ENCODE data around the gene SLC4A11.

SLC4A11 gene

DNA sequence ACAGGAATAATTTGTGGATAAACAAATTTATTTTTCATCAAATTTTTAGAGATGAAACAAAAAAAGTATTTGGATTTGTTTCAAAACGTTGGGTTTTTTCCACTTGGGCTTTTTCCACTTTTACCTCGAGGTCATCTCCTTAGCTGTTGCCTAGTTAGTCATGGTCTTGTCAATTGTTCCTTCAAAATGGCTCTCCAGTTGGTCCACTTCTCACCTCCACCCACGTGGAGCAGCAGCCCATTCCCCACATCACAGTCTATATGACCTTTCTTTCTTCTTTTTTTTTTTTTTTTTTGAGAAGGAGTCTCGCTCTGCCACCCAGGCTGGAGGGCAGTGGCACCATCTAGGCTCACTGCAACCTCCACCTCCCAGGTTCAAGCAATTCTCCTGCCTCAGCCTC is 6.7 kb upstream of the SLC4A11 start:
- DNase-seq (ENCODE audit: low read depth), result no peak

DNA sequence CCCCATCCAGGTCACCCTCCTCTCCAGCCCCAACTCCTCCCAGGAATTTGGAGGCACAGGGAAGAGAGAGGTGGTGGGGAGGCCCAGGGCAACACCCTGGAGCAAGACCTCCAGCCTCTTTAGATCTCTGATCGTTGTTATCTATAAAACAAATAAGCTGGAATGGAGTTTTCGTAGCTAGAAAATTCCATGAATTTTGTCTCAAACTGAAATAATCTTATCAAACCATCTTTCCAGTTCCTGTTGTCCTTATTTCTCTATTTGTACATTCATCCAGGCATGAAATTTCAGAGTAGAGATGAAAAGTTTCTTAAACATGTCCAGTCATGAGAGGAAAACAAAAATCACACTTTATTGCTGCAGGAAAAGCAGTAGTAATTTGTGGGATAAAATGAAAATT is 6.2 kb upstream of the SLC4A11 start:
- no peak for DNase-seq (ENCODE audit: low read depth)

GRCh38 chr20:3244613-3245012 is 5.6 kb upstream of the SLC4A11 start:
- no peak for DNase-seq (ENCODE audit: low read depth)

DNA sequence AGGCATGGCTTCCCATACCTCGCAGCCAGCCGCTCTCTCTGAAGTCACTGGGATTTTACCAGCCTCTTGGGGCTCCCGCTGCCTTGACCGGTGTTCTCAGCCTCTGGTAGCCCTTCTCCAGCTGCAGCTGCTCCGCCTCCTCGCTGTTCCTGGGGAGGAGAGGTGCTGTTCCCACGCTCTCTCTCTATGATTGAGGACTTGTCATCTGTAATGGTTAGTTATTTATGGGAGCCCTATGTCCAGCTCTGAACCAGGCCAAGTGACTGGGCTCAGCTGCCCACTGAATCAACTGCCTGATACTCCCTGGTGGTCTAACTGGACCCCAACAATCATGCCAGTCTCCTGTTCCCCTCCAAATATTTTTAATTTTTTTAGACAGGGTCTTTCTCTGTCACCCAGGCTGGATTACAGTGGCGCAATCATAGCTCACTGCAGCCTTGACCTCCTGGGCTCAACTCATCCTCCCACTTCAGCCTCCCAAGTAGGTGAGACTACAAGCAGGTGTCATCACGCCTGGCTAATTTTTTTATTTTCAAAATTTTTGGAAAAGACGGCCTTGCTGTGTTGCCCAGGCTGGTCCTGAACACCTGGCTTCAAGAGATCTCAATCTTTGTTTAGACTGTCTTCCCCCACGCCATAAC is 4.8 kb upstream of the SLC4A11 start:
- no peak for DNase-seq (ENCODE audit: low read depth)

DNA sequence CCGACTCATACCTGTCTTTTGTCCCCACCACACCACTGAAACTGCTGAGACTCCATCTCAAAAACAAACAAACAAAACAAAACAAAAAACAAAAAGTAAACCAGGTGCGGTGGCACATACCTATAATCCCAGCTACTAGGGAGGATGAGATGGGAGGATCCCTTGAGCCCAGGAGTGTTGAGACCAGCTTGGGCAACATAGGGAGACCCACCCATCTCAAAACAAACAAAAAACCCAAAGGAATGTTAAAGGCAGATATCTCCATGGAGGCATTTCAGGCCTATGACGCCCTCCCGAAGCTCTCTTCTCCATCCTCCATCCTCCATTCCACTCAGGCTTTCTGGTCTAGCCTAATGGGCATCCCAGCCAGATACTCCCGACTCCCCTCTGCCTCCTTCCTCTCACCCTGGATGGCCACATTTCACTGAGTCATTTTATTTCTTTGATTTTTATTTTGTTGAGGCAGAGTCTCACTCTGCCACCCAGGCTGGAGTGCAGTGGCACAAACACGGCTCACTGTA is 3.2 kb upstream of the SLC4A11 start:
- DNase-seq (ENCODE audit: low read depth), result no peak

DNA sequence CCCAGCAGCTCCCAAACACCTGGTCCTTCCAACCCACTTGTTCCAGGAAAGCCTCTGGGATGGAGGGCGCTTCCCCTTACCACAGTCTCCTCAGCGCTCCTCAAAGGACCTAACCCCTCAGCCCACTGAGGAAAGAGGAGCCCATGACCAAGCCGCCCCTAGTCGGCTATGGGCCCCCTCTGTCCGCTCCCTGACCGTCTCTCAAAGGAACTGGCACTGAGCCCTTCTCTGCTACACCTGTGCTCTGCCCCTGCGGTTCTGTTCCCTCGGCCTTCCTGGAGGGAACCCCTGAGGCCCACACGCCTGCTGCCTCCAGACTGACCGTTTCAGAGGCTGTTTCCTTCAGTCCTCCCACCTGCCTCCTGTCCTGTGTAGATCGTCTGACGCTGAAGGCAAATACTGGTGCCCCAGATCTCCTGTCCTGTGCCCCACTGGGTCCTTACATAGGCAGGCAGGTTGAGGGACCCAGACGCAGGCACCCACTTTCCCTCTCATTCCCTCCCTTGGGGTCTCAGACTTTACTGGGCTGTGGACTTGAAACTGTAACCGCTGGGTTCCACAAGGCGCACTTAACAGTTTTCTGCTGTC is 1.9 kb upstream of the SLC4A11 start:
- DNase-seq (ENCODE audit: low read depth), result no peak

DNA sequence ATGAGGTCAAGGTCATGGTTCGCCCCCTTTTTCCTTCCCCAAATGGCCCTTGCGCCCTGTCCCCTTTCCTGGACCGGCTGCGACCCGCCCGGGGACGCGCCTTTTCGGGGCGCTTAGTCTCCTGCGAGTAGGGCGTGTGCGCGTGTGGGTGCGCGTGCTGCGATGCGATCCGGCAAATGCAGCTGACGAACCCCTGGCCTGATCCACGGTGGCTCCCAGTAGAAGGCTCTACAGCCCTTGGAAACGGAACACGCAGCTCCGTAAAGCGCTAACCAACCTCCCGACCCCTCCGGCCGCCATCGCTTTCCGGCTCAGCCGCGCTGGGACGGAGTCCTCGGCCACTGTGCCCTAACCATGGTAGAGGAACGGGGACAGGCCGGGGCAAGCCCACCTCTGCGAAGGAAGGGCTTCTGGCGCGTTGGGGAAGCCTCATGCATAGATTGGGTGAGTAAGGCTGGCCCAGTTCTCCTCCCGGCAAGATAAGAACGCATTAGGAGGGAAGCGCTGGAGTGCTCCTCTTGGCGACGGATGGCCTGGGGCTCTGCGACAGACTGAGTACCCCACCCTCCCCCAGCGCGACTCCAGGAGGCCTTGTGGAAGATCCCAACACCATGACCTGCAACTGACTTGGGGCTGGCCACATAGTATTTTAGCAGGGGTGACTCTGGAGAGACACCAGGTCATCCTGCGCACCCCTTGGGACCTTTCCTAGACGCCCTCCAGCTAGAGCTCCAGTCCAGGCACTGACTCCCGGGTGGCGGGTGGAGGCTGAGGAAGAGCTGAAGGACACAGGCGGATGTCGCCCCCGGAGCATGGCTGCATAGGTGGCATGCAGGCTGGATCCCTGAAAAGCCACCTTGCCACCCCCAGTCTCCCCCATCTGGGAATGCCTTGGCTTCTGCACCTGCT is 1.1 kb upstream of the SLC4A11 start:
- DNase-seq (ENCODE audit: low read depth), result no peak

GRCh38 chr20:3238616-3239025 is 369 bp downstream of the SLC4A11 start:
- DNase-seq (ENCODE audit: low read depth), result peak; percentile 19

GRCh38 chr20:3237958-3238615 is 903 bp downstream of the SLC4A11 start:
- DNase-seq (ENCODE audit: low read depth), result no peak

GRCh38 chr20:3237011-3237957 is 1.7 kb downstream of the SLC4A11 start:
- DNase-seq (ENCODE audit: low read depth), result no peak

DNA sequence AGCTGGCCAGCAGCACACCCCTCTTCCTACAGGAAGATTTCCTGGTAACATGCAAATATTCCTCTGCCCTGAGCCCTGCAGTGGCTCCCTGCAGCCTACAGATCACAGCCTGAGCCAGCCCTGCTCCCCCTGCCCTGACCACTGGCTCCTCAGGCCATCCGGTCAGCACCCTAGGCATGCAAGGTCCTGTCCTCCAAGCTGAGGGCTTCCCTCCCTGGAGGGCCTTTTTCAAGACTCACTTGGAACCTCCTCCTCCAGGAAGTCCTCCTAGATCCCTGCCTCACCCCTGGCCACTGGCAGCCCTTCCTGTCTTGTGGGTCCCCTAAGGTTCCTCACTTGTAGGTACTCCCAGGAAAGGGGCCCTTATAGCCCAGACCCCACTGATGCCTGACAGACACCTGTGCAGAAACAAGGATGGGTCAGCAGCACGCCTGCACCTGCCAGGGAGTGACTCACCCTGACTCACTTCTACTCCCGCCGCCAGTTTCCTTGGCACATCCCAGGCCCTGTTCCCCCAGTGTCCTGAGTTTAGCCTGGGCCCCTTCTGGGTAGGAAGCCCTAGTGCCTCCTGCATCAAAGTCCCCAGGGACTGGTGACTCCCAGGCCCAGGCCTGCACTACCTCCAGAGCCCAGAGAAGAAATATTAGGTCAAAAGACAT is 3.2 kb downstream of the SLC4A11 start:
- no peak for DNase-seq (ENCODE audit: low read depth)

DNA sequence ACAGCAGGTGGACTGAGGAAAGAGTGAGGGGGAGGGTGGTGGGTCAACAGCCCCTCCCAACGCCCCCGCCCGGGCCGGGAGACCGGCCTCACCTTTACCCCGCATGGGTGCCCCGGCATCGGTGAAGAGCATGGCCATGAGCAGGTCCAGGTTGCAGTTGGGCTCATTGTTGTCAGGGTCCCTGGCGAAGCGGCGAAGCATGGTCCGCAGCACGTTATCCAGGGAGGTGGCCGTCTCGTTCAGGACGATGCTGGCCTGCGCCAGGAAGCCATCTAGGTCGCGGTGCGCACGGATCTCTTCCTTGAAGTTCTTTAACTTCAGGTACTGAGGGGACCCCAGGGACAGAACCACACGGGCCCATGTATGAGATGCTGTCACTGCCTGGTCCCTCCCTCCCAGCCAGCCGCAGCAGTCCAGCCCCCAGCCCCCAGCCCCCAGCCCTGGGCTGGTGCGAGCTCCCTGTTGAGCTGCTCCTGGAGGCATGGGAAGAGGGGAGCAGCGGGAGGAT is 4.9 kb downstream of the SLC4A11 start:
- no peak for DNase-seq (ENCODE audit: low read depth)

GRCh38 chr20:3233131-3233990 is 5.6 kb downstream of the SLC4A11 start:
- DNase-seq (ENCODE audit: low read depth), result no peak

DNA sequence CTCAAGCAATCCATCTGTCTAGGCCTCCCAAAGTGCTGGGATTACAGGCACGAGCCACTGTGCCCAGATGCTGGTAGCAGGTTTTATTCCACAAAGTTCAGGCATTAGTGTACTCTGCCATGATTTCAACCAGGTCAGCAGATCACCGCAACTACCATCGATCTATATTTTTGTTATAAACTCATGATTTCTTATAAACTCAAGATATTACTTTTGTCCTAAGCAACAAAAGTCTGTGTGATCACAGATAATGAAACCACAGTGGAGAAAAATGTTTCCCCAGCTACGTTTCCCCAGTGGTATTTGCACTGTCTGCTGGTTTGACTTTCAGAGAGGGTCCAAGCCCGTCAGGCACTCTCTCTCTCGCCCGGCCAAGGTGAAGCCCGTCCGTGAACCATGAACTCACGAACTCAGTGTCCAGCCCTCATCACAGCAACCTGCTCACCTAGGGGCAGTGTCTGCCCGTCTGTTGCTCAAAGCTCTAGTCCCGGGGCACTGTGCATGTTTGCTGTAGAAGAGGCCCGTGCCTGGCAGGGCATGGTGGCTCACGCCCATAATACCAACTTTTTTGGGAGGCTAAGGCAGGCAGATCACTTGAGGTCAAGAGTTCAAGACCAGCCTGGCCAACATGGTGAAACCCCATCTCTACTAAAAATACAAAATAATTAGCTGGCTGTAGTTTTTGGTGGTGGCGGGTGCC is 7.0 kb downstream of the SLC4A11 start:
- DNase-seq (ENCODE audit: low read depth), result no peak

DNA sequence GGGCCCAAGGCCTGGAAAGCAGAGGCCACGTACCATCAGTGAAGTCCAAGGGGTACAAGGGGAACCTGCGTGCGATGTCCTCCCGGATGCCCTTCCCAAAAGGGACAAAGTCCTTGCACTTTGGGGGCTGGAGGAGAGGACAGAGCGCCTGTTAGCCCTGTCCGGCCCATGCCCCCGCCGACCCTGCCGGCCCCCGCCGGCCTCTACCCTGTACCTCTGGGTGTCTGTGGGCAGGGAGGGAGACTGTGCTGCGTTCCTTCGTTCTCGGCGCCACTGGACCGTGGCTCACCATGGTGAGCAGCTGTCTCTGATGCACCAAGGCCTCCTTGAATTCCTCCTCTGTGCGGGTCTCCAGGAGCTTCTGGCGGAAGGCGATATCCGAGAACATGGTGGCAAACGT is 7.9 kb downstream of the SLC4A11 start:
- DNase-seq (ENCODE audit: low read depth), result no peak

GRCh38 chr20:3229798-3230197 is 9.2 kb downstream of the SLC4A11 start:
- no peak for DNase-seq (ENCODE audit: low read depth)

GRCh38 chr20:3229158-3229557 is 9.8 kb downstream of the SLC4A11 start:
- no peak for DNase-seq (ENCODE audit: low read depth)

DNA sequence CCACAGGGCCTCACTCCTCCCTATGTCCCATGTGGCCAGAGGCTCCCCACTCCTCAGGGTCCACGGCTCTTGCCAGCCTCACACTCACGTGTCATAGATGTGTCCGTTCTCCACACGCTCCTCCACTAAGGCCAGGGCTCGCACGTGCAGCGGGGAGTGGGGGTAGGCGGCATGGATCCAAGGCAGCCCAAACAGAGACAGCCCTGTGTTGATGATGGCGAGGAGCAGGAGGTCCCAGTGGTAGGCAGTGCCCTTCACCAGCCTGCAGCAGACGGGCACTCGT is 10.3 kb downstream of the SLC4A11 start:
- no peak for DNase-seq (ENCODE audit: low read depth)
